Kidney capillary endothelial cell (primary cell): ENCODE results near the gene BLOC1S1.

ENCODE experiments used
- DNase-seq: peaks from one replicate; pipeline ENCODE4 v3.0.0-alpha.2; 2018; ENCODE audit warnings: low spot score

BLOC1S1 gene

DNA sequence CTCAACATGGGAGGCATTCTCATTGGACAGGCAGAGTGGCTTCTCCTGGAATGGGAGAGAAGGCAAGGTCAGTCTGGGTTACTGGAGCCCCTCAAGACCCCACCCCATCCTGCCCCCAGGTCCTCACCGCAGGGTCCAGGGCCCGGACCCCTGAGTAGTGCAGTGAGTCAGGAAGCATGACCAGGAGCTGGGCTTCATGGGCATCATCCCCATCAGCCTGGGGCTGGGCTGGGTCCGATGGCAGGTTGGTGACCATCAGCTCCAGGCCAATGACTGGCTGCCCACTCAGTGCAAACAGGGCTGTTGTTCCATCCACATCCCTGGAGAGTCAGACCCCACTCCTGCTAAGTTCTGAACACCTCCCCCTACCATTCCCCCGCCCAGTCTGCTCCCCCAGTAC is 21.2 kb upstream of the BLOC1S1 start:
- DNase-seq, result no peak

DNA sequence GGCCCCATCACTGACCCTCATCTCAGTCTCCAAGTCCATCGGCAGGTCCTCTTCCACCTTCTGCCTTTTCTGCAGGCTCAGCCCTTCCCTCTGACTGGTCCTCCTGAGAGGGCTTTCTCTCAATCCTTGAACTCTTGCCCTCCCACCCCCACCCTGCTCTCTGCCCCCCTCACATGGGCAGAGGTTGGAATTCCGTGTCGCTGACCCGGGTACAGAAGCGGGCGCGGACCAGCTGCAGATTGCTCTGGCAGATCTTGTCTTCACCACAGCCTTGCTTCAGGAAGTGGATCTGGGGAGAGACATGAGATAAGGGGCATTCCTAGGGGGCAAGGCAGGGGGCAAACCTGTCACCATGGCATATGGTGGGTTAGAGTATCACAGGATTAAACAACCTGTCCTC is 20.5 kb upstream of the BLOC1S1 start:
- no peak for DNase-seq

DNA sequence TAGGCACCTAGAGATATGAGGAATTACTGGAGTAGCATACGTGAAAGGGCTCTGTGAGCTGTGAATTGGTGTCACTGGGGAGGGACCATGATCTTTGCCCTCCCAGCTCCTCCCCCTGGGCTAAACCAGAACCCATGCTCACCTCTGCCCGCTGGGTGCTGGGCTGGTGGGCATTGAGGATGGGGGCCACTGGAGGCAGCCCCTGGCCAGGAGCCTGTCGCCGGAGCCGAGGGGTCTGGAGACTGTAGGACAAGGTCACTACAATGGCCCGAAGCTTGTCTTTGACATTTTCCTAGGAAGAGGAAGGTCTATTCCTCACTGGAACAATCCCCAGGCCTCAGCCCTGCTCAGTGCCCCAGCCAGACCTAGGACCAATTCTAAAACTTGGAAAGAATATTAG is 19.7 kb upstream of the BLOC1S1 start:
- no peak for DNase-seq

DNA sequence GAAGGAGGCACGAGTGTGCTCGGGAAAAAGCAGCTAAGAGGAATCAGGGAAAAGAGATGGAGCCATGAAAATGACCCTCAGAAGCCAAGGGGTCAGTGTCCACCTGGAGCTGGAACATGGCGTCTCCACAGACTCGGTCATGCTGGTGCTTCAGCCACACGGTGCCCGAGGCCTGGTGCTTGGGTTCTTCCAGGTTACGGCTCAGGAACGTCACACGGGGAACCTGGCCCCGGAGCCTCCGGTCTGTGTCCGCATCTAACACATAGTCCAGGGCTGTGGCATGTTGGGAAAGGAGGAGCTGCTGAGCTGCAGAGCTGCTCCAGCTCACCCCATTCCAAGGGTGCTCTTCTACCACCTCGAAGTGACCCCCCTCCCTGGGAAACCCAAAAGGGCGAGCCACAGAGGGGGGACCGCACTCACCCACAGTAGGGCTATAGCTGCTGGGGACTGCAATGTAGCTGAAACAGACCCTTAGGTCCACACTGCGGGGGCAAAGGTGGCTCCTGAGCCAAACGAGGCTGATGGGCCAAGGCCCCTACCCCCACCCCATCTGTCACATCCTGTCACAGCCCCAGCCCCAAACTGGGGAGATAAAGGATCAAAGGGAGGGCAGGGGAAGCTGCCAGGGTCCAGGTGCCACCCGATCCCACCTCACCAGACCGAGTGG is 18.9 kb upstream of the BLOC1S1 start:
- DNase-seq, result no peak

DNA sequence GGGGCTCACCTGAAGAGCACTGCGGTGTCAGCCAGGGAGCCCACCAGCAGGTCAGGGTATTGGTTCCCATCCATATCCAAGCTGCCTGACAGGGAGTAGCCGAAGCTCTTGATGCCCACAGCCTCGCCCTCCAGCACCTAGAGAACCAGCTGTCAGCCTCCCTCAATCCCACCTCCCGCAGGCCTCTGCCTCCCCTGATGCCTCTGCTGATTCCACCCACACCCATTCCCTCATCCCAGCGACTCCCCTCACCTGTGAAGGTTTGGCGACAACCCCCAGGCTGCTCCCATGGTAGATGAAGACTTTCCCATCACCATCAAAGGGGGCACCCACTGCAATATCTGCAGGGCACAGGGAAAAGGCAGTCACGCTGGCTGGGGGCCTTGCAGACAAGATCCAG is 18.2 kb upstream of the BLOC1S1 start:
- no peak for DNase-seq

DNA sequence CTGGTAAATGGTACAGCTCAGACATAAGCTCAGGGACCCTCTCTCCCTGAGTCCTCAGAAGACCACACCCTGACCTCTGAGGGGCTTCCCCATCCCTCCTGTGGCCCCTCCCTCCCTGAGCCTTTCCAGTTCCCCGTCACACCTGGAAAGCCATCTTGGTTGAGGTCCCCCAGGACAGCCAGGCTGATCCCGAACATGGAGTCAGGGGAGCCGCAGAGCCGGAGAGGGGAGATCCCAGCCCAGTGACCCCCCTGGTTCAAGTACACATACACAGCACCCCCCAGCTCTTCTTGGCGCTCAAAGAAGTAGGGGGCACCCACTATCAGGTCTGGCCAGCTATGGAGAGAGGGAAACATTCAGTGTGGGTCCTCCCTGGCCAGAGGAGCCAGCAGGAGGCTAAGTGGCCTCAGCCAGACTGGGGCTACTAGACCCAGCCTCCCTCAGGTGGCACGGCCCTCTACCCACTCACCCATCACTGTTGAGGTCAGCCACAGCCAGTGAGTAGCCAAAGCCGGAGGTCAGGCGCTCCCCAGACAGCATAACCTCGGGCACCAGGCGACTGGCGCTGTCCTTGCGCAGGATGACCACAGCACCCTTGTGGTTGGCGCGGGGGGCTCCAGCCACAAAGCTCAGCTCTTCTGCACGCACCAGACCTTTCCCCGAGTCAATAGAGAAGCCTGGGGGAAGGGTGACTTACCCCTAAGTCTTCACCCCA is 17.4 kb upstream of the BLOC1S1 start:
- DNase-seq, result no peak

DNA sequence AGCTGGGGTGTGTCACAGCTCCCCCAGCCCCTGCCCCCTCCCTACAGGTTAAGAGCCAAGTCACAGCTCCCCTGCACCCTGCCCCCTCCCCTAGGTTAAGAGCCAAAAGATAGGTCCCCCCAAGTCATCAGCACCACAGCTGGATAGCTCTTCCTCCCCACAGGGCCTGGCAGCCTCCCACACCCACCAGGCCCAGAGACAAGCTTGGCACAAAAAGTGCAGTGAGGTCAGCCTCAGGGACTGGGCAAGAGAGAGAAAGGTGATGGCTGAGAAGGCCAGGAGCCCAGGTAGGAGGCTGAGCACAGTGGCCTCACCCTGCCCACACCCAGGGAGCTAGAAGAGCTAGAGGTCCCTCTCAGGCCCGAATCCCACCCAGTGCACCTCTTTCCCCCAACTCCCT is 16.9 kb upstream of the BLOC1S1 start:
- no peak for DNase-seq

DNA sequence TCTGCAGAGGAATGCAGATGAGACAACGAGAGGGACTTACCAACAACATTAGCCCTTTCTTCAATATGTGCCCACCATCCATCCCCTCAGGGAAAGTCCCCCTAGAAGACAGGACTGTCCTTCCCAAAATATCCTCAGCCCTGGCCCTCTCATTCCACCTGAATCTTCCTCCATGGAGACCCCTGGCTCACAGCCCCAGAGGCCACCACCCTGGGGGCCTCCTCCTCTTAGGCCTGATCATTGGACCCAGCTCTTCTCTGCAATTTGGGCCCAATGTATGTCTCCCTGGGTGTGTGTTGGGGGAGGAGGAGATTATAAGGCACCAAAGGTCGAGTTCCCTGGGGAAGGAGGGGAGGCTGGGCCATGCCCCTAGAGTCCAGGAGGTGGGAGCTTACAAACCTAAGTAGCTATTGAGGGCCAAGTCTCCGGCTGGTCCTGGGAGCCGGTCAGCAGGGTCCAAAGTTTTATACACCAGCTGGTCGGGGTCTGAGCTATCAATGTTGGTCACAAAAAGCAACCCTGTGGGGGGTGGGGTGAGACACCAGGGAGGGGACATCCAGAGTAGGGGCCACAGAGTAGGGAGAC is 16.3 kb upstream of the BLOC1S1 start:
- DNase-seq, result no peak

DNA sequence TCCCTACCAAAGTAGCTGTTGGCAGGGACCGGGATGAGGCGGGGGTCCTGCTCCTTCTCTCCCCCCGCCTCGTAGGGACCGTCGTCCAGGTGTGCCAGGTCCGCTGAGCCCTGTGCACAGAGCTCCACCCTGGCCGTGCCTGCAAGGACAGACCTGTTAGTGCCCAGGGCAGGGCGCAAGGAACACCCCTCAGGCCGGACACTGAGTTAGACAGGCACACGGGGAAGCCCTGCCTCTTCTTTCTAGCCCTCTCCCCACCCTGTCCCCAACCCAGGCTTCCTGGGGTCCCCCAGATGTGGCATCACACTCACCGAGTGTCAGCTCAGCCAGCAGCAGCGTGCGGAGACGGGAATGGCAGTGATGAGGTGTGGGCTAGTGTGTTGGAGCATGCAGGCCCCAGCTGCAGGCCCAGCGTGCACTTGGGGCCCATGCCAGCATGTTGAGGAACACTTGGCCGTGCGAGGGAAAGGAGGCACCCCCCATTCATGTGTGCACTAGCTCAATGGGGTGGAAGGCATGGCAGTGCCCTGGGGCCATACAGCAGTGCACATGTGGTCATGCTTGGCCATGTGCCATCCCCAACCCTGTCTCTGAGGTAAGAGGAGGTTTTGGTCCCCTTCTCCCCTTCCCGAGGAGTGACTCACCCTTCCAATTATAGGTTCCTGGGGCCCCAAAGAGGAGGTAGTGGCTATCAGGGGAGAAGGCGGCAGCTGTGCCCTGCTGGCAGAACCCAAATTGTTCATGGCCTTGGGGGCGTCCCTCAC is 15.4 kb upstream of the BLOC1S1 start:
- no peak for DNase-seq

DNA sequence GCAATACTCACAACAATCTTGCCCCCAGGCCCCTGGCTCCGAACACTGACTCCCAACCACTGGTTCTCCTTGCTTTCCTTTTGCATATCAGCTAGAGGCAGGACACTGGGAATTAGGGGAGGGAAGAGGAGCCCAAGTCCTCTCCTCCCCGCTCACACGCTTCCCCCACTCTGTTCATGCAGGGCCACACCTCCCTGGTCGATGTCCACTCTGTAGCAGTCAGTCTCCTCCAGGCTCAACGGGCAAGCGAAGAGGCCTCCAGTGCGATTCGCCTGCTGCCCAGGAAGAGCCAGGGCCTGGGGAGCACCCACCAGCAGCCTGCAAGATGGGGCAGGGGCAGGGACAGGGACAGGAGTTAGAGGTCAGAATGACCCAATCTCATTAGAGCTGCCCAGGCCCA is 13.0 kb upstream of the BLOC1S1 start:
- DNase-seq, result no peak

DNA sequence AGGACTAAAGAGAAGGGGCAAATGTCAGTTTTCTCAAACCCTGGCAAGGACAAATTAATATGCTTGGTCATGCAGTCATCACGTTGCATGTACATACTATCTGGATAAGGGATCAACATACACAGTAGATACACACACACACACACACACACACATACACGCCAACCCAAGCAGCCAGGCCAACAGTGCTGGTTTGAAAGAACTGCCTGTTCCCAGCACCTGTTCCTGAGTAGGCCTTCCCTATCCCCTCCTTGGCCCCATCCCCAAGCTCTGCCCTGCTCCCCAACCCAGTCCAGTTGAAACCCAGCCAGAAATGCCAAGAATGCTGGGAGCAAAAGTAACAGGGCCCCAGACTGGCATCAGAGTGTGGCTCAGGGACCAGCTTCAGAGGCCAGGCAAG is 12.6 kb upstream of the BLOC1S1 start:
- DNase-seq, result no peak

DNA sequence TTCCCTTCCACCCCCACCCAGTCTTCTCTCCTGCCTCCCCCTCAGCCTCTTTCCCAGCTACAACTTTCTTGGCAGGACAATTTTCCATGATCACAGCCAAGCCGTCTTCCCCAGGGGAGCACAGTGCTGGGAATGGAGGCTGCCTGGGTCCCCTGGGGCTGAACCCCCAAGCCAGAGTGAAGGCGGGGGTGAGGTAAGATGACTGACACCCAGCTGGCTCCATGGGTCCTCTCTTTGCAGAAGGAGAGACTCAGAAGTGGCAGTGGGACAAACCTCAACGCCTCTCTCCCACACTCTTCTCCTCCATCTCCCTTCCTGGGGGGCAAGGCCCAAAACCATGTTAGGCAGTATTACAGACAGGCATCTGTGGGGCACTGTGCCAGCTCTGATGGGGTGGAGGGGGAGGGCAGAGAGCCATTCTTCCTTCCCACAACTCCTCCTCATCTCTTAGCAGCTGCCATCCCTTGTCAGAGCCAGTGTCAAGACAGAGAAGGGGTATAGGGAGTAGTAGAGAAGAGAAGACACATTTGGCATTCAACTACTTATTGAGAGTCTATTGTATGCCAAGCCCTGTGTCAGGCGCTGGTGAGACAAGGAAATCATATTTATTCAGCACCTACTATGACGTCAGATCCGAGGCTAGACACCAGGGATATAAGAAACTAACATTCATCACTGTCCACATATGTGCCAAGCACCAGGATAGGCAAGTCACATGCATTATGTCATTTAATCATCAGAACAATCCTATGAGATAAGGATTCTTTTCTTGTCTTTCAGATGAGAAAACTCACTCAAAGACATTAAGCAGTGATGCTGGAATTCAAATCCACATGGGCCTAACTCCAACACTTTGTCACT is 11.7 kb upstream of the BLOC1S1 start:
- DNase-seq, result no peak

DNA sequence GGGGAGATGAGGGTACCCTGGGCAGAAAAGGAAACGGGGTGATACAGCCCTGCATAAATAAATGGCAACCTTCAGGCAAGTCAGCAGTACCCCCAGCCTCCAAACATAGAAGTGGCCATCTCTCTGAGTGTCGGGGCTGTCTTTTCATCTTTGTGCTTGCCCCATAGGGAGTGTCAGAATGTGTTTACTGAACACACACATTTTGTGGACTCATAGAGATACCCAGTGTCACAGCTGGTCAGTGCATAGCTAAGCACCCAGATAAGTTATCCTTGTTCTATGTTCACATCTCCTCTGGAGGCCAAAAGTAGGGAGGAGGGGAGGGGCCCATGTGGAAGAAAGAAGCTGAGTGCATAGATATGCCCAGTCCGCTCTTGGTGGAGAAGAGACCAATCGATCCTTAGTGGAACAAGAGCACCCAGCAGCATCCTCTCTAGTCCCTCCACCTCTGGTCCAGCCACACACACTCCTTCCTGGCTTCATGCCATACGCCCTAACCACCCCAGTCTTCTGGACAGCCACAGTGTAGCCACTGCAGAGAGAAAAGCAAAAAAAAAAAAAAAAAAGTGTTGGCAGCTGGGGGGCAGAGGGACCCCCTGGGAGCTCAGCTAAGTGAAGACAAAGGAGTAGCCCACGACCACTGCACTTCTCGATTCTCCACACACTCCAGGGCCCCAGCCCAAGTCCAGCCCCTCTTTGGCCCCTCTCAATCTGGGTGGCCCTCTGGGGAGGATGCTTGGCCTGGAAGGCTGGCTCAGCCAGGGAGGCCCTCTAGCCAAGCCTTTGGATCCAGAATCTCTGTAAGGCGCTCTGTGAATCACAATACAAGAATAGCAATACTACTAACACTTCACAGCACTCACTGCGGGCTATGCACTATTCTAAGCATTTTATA is 10.8 kb upstream of the BLOC1S1 start:
- DNase-seq, result no peak

DNA sequence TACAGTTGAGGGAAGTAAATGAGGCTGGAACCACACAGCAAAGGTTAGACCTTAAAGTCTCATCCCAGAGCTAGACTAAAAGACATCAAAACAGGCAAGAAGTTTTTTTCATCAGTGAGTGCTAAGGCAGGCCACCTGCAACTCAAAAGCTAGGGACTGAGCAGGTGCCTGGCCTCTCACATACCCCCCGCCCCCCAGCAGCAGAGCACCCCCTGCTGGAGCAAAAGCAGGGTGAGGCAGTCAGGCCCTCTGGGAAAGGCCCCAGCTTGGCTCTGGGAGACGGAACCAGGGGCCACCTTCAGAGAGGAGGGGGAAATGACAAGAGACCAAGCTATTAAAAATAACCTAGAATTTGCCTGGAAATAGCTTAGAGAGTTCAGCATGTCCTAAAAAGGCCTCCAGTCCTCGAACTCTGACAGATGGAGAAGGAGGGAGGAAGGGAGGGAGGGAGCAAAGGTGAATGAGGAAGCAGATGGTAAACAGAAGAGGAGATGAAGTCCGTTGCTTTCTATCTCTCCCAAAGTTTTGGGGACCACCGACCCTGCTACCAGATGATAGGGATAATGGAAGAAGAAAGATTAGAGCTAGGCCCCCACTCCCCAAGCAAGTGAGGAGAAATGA is 10.0 kb upstream of the BLOC1S1 start:
- no peak for DNase-seq

DNA sequence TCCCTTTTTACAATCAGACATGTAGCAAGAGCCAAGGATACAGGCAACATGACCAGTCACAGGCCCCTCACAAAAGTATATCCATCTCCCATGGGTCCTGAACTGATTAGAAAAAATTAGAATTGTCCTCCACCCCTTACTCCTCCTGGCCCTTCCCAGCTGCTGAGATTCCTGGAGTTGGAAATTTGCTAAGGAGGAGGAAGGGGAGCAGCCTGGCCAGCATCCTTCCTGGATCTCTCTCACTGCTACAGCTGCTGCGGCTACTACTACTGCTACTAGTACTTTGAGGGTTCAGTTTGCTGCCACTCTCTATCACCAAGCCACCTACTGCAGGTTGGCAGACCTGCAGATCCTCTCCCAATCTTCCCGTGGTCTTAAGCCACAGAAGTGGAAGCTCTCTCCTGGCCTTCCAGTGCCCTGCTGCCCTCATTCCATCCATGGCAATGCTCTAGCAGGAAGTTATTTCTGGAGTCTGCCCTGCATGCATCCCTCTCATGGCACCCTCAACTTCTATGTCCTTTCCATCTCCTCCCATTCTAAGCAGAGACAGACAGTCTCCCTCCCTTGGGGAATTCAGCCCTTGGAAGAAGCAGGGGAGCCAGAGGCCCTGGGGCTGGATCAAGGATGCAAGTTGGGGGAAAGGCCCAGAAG is 9.2 kb upstream of the BLOC1S1 start:
- DNase-seq, result no peak

DNA sequence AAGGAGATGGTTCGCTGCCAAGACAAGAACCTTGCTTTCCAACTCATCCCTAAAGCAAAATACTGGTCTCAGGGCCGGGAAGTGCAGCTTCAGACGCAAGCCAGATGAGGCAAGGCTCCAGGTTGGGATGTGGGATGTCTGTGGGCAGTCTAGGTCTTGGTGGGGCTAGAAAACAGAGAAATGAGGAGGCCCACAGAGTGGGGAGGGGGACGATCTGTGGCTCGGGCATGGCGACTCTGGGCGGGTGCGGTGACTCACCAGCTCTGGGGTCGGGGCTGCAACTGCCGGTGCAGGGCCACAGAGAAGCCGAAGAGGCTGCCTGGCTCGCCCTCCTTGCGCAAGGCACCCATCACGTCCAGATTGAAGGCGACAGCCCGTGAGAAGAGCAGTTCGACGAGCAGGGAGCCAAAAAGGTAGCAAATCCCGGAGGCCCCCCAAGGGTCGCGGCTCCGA is 8.6 kb upstream of the BLOC1S1 start:
- DNase-seq, result no peak

DNA sequence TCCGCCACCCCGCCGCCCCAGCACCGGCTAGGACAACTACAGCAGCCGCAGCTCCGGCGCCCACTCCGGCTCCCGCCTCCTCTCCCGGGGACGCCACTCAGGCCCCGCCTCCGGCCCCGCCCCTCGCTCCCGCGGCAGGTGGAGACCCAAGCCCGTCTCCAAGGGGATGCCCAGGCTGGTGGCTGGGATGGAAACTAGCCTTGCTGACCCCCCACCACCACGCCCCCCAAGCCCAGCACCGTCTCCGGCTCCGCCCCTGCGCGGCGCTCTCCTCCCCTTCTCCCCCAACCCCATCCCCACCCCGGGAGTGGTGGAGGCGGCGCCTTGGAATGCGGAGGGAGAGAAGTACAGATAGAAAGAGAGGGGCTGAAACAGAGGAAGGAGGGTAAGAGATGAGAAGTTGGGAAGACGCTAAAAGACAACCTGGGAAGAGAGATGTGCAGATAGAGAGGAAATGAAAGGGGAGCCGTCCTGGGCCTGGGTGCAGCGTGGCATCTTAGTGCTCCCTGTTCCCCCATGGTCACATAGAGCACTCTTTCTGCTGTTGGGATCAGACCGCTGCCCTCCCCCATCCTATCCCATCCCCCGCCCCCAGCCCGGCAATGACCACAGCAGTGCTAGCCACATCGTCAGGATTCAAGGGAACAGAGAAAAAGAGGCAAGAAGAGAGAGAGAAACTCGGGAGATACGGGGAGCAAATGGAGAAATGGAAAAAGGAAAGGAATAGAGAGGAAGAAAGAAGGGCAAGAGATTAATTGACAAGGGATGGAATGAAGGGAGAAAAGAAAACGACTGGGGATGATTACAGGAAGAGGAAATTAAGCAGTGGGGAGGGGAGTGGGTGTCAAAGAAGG is 7.8 kb upstream of the BLOC1S1 start, which contains the start of gene ITGA7:
TSS of gene ITGA7 (minus strand) at position 64 of the 854 bp plus-strand sequence. CDS start 222 bp downstream, outside the sequence.
- DNase-seq, result no peak

DNA sequence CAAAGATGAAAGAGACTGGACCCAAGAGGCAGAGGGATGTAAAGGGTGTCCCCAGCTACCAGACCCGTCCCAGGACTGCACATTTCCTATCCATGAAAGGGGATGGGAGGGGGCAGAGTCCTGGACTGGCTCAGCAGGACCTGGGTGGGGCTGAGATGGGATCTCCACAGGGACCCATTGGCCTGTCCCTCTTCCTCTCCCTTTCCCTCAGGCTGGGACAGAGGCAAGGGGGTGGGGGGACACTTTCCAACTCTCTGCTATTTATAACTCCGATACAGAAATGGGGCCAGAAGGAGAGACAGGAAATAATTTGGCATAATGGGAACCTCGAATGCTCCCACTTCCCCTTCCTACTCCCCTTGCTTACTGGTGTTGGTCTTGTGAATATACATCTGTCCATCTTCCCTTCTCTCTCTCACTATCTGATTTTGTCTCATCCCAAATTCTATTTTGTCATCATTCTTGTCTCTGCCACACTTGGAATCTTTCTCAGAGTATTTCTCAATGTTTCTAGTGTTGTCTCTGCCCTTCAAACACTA is 7.1 kb upstream of the BLOC1S1 start:
- DNase-seq, result no peak
